HG03378 (cell line): Measurements from ENCODE around the gene STK36.

Experiments
- ATAC-seq: cut with Tn5 transposase; IDR thresholded peaks from one replicate; pipeline ENCODE4 v1.9.1; 2021; ENCODE audit warnings: mild to moderate bottlenecking, moderate library complexity; ENCODE audit not compliant: unreplicated experiment

STK36 gene, protein sequence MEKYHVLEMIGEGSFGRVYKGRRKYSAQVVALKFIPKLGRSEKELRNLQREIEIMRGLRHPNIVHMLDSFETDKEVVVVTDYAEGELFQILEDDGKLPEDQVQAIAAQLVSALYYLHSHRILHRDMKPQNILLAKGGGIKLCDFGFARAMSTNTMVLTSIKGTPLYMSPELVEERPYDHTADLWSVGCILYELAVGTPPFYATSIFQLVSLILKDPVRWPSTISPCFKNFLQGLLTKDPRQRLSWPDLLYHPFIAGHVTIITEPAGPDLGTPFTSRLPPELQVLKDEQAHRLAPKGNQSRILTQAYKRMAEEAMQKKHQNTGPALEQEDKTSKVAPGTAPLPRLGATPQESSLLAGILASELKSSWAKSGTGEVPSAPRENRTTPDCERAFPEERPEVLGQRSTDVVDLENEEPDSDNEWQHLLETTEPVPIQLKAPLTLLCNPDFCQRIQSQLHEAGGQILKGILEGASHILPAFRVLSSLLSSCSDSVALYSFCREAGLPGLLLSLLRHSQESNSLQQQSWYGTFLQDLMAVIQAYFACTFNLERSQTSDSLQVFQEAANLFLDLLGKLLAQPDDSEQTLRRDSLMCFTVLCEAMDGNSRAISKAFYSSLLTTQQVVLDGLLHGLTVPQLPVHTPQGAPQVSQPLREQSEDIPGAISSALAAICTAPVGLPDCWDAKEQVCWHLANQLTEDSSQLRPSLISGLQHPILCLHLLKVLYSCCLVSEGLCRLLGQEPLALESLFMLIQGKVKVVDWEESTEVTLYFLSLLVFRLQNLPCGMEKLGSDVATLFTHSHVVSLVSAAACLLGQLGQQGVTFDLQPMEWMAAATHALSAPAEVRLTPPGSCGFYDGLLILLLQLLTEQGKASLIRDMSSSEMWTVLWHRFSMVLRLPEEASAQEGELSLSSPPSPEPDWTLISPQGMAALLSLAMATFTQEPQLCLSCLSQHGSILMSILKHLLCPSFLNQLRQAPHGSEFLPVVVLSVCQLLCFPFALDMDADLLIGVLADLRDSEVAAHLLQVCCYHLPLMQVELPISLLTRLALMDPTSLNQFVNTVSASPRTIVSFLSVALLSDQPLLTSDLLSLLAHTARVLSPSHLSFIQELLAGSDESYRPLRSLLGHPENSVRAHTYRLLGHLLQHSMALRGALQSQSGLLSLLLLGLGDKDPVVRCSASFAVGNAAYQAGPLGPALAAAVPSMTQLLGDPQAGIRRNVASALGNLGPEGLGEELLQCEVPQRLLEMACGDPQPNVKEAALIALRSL (N-terminal part only)

DNA sequence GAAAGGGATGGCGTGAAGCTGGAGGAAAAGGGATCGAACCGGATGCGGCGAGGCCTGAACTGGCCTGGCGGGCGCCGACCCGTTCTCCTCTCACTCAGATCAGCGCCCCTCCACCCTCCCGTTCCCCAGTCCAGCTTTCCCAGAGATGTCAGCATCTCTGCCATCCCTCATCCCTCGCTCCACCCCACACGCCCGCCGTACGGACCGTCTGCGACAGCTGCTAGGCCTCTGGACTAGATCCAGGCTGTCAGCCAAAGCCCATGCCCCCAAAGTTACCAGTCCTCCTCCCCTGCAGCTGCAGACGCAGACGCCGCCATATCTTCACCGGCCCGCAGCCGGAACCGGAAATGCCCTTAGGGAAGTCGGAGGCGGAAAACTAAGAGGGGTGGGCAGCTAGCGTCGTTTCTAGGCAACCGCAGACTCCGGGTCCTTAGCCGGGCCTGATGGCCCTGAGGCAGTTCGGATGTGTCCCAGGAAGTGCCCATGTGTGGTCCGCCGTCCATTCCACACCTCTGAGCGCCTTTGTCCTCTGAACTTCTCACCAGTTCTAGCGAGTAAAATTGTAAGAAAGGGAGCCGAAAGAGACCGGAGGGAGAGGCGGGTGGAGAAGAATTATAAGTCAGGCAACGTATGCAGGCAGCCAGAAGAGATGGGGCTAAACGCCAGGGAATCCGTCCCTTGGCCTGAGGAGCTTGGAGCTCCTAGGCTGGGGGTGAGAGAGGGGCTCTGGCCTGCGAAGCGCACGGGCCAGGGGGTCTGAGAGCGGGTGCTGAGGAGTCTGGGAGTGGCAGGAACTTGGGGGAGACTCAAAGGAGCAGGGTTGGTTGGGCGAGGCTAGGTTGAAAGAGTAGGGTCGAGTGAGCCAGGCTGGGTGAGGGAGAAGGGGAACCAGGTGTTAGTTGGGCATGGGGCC lies at the start of gene STK36, which contains the start of gene RNF25:
TSS of gene STK36 (plus strand) at position 433 of the 913 bp plus-strand sequence. CDS start 744 bp downstream, outside the sequence.
TSS of gene RNF25 (minus strand) at position 349 of the 913 bp plus-strand sequence. CDS start at position 317, 32 bp downstream.
- ATAC-seq: peak; percentile 82

DNA sequence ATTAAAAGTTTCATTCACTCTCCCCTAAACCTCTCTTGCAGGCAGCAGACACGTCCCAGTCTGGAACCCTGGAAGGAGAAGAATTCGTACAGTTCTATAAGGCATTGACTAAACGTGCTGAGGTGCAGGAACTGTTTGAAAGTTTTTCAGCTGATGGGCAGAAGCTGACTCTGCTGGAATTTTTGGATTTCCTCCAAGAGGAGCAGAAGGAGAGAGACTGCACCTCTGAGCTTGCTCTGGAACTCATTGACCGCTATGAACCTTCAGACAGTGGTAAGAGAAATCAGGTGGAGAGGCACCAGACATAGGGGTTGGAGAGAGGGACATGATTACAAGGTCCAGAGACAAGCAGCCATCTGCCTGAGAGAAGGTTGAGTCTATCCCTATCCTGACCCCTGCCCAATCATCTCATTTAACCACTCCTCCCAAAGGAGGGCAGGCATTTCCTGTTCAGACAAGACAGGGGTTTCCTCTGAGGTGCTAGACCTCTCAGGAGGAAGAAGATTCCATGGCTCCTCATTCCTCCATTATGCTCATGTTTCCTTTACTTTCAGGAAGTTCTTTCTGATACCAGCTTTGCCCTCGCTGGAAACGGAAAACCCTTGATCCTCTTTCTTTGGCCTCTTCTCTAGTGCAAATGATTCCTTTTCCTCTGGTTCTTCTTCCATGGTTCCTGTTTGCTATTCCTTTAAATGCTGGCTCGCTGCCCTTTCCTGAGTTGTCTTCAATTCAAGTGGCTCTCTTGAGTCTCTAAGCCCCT lies 49.1 kb upstream of the STK36 start:
- no peak for ATAC-seq

DNA sequence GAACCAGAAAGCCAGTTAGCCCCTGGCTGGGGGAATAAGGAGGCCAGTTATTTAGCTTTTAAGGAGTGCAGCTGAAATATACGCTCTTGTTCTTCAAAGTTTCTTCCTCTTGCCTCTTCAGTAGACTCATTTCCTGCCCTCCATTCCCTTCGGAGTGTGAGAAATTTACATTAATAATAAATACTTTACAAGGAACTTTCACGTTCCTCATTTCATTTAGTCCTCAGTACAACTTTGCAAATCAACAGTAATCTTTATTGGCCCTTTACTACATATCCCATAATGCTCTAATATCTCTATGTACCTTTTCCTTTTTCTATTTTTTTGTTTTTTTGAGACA lies 48.5 kb upstream of the STK36 start:
- ATAC-seq: no peak

DNA sequence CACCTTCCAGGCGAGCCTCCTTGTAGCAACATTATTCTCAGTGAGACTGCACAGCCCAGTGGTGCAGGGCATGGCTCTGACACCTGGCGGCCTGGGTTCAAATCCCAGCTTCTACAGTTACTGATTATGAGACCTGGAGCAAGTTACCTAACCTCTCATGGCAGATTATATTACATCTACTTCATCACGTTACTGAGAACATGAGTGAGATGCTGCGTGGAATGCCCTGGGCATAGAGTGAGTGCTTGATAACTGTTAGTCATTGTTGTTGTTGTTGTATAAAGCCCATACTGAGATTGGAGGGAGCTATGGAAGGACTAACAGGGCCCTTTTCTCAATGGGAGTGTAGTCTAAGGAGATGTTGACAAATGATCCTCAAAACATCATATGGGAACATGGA lies 45.5 kb upstream of the STK36 start:
- ATAC-seq: no peak

- no peak for ATAC-seq
These were observed 43.9 kb upstream of the STK36 start for GRCh38 chr2:218627939-218628338.

DNA sequence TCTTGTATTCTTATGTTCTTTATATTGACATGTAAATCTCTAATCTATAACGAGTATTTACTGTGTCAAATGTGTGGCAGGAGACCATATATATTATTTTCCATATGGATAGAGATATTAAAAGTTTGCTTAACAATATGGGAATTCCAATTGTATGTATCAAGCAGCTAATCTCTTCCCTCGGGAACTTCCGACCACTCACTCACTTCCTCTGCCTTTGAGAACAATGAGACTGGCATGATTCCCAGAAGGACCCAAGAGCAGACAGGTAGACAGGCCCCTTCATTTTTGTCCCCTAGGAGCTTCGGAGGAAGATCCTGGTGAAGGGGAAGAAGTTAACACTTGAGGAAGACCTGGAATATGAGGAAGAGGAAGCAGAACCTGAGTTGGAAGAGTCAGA lies 40.0 kb upstream of the STK36 start:
- ATAC-seq: no peak

DNA sequence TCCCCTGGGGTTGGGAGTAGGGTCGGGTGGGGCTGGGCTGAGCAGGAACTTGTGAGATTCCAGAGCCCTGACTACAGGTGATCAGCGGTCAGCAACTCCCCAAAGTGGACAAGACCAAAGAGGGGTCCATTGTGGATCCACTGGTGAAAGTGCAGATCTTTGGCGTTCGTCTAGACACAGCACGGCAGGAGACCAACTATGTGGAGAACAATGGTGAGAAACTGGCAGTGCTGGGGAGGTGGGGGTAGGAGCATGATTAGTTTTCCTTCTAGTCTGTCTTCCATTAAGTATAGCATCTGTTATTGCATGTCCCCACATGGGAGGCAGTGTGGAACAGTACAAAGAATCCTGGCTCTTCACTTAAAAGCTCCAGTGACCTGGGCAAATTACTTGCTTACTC lies 36.2 kb upstream of the STK36 start:
- ATAC-seq: no peak

DNA sequence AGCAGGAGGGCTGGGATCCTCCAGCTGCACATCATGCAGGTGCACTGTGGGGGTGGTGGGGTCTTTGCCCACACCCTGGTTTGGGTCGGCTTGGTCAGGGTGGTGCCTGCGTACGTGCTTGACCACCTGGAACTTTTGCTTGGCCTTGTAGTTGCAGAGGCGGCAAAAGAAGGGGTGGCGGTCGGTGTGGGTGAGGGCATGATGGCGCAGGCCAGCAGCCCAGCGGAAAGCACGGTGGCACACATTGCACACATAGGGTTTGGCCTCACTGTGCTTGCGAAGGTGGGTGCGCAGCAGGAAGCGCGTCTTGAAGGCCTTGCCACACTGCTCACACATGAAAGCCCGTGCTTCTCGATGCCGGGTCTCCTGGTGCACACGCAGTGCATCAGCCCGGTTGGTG lies 33.5 kb upstream of the STK36 start:
- ATAC-seq: no peak

GRCh38 chr2:218642121-218642656 lies 29.7 kb upstream of the STK36 start:
- ATAC-seq: no peak

DNA sequence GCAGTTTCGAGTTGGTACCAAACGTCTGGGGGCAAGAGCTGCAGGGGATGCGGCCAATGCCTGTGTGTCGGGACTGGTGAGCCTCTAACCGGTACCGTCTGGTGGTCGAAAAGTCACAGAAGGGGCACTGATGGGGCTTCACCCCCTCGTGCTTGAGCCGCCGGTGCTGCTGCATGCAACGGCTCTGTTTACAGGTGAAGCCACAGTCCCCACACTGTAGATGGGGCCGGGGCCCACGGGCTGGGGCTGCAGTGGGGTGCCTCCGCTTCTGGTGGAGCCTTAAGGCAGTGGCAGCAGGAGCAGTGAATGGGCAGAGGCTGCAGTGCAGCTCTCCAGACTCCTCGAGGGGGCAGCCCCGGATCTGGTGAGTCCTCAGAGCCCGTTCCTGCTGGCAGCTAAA lies 29.1 kb upstream of the STK36 start:
- no peak for ATAC-seq

DNA sequence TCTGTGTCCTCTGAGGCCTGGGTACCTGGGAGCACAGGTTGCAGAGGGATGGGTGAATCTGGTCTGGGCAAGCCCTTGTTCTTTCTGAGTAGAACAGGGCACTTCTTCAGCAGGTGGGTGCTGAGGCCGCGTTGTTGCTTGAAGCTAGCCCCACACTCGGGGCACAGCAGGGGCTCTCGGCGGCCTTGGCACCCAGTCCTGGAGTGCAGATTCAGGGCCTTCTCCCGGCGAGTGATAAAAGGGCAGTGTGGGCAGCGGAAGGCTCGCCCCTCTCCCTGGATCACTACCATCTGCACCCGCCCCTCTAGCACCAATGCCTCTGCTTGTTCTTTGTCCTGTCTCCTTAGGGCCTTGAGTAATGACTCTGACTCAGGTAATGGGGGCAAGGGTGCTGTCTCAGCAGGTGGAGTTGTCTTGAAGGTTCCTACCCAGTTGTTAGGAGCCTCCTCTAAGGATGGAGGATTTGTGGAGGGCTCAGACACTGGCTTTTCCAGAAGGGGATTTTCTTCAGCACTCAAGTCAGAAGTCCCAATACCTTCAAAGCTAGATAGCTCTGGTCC lies 28.1 kb upstream of the STK36 start:
- ATAC-seq: no peak

DNA sequence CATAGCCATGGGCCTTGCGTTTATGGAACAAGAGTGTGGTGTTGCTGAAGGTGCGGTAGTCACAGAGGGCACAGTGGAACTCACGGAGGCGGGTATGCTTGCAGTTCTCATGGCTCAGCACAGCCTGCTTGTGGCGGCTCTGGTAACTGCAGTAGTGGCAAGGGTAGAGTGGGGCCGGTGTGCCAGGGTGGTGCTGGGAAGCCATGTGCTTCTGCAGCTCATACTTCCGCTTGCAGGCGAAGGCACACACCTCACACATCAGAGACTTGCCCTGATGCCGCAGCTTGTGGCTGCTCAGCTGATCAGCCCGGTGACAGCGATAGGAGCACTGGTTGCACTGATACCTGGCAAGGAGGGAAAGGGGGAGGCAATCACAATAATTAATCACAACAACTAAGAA lies 27.2 kb upstream of the STK36 start:
- ATAC-seq: no peak

DNA sequence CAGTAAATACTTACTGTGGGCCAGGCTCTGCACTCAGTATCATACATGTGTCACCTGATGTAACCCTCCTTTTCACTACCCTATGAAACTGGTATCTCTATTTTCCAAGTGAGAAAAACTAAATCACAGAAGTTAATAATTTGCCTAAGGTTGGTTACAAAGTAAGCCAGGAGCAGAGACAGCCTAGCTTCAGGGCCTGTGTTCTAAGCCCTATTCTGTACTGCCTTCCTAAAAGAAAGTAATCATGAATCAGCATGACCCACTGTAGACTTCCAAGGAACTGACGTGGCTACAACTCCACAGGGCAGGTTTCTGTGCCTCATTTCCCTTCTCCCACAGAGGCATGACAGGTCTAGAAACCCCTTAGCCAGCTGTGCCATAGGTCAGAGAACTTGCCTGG lies 26.8 kb upstream of the STK36 start:
- ATAC-seq: peak; percentile 61

DNA sequence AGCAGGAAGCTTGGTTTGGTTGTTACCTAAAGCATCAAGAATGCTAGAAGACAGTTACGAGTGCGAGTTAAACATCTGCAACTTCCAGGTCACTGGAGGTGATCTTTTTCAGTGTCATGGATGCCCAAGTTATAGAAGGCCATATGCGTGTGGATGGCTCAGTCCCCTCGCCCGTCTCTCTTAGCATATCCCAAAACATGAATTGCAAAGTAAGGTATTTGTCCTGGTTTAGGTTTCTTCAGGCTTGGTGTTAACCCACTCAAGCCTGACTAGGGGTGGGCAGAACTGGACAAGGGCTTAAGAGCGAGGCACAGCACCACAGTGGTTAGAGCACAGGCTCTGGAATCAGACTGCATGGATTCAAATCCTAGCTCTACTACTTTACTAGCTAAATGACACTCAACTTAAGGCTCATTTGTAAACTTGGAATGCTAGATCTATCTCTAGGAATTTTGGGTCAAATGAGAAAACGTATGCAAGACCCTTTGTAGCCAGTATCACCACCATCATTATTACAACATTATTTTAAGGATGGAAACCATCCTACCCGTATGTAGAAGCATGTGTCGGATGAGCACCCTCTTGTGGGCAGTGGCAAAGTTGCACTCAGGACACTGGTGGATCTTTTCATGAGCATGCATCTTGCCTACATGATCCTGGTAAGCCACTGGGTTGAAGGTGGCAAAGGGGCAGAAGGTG lies 23.6 kb upstream of the STK36 start:
- no peak for ATAC-seq

DNA sequence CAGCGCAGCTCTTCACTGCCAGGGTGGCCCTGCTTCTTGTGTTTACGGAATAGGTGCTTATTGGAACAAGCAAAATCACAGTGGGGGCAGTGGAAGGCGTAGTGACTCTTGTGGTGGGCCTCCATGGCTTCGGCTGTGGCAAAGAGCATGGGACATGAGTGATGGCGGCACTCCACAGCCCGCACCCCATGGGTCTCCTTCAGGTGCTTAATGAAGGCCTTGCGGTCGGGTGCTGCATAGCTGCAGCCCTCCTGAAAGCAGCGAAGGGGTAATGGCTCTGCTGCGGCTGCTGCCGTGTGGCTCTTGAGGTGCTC lies 23.1 kb upstream of the STK36 start:
- ATAC-seq: no peak

DNA sequence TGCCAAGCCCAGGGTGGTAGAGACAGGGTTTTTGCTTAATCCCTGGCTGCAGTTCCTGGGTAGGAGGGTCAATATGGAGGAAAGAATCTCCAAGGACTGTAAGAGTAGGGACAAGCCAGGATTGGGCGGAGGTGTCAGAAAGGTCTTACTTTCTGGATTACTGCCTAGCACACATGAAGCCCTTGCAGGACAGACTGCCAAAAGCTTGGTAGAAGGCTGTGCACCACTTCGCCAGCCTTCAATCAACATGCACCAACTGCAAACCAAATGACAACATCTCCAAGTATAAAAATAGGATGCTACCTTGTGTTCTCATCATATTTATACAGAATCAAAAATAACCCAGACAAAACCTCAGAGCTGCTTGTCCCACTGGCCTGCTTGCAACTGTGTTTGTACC lies 16.1 kb upstream of the STK36 start:
- no peak for ATAC-seq

DNA sequence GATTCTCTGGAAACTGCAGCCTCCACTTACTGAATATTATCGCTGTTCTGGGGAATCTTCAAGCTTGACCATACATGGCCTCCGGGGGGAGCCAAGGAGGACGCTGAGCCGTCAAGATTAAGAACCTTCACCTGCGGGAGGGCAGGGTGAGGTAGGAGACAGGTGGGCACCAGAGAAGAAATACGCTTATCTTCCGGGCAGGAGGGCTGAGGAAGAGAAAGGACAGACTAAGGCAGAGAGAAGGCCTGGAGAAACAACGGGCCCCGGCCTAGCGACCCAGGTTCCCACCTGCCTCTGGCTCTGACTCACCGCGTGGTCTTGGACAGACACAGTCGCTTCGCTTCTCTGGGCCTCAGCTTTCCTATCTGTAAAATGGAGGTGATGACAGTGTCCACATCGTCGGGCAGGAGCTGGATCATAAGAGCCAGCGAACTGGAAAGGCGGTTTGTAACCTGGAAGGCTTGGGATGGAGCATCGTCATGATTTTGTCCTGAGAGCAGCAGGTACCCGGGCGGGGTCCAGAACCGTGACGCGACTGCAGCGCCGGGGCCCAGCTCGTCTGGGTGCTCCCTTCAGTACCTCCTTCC lies 13.1 kb upstream of the STK36 start:
- ATAC-seq: peak; percentile 39
